ENCODE results near the gene ALDH3B2.
"Not testable (repeated sequence)": the region's sequence is repeated elsewhere in the genome, so short reads cannot be mapped to it uniquely, and the experiment has no call there.

ALDH3B2 gene

GRCh38 chr11:67685641-67686332 lies 11.4 kb upstream of the ALDH3B2 start:
- not testable (repeated sequence) for DNase-seq (ENCODE audit: low read depth, low spot score)

- not testable (repeated sequence) for DNase-seq (ENCODE audit: low read depth, low spot score)
These were observed 8.0 kb upstream of the ALDH3B2 start for GRCh38 chr11:67682126-67683034.

DNA sequence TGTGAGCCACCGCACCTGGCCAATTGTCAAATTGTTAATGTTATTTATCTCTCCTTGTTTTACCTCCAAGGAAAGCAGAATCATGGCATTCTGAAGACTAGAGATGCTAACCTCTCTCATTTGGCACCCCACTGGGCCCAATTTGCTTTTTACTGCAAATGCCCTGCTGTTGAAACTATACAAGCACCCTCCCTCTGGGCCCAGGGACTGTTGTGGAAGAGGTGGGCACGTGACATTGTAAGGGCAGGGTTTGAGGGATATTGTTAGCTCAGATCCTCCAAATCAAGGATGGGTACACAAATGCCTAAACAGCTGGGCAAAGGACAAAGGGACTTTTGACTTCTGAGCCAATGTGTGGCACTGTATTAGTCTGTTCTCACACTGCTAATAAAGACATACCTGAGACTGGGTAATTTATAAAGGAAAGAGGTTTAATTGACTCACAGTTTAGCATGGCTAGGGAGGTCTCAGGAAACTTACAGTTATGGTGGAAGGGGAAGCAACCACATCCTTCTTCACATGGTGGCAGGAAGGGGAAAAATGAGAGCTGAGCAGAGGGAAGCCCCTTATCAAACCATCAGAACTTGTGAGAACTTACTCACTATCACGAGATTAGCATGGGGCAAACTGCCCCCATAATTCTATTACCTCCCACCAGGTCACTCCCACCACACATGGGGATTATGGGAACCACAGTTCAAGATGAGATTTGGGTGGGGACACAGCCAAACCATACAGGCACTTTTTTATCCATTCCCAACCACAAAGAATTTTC lies 6.5 kb upstream of the ALDH3B2 start:
- DNase-seq (ENCODE audit: low read depth, low spot score) = no peak

GRCh38 chr11:67675058-67675747 lies 780 bp upstream of the ALDH3B2 start:
- no peak for DNase-seq (ENCODE audit: low read depth, low spot score)

- no peak for DNase-seq (ENCODE audit: low read depth, low spot score)
These were observed 521 bp downstream of the ALDH3B2 start for GRCh38 chr11:67673902-67674301.

GRCh38 chr11:67673358-67673757 lies 1.1 kb downstream of the ALDH3B2 start:
- no peak for DNase-seq (ENCODE audit: low read depth, low spot score)

- DNase-seq (ENCODE audit: low read depth, low spot score) = no peak
These were observed 3.3 kb downstream of the ALDH3B2 start for GRCh38 chr11:67671211-67671520.

DNA sequence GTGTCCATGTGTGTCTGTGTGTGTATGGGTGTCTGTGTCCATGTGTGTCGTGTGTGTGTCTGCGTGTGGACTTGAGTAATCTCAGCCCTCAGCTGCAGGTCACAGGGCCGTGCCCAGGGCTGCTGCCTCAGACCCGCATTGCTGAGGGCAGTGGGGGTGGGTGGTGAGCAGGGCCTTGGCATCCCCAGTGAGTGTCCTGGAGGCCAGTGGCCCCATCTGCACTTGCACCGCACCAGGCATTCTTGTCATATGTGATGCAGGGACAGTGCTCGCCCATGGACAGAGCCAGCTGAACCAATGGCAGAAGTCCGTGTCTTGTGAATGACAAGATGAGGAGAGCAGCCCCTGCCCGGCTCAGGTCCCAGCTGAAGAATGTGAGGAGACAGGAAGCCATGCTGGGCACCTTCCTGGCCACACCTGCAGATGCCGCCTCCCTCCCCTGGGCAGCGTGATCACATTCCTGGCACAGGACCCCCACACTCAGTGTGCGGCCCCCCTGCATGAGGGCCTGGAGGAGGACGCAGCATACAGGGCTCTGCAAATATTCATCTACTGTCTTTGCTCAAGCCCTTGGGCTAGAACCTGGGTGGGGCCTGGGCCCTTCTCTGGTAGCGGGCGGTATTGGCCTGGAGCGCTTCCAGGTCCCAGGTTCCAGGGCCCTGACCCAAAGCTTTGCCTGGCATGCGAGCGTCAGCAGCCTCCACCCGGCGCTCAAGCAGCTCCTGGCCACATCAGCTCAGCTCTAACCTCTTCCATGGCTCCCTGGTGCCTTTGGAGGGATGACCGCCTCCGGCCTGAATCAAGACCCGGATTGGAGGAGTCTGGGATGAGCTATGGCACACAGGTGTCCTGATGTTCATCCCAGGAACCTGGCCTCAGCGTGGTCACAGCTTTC lies 3.9 kb downstream of the ALDH3B2 start:
- no peak for DNase-seq (ENCODE audit: low read depth, low spot score)

DNA sequence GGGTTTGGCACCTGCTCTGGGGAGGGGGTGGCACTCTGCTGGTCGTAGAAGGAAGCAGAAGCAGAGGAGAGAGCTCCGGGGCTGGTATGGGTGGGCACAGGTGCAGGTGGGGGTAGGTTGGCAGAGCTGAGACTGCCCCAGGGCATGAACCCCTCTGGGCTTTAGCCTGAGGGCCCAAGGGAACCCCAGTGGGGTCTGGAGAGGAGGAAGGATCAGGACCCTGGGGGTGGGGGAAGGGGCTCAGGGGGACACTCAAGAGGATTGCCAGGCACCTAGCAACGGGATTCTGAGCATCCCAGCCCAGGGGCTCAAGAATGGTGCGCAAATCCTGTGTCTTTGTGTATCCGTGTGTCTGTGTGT lies 6.3 kb downstream of the ALDH3B2 start:
- DNase-seq (ENCODE audit: low read depth, low spot score) = no peak

GRCh38 chr11:67667490-67668191 lies 6.8 kb downstream of the ALDH3B2 start:
- DNase-seq (ENCODE audit: low read depth, low spot score) = no peak

DNA sequence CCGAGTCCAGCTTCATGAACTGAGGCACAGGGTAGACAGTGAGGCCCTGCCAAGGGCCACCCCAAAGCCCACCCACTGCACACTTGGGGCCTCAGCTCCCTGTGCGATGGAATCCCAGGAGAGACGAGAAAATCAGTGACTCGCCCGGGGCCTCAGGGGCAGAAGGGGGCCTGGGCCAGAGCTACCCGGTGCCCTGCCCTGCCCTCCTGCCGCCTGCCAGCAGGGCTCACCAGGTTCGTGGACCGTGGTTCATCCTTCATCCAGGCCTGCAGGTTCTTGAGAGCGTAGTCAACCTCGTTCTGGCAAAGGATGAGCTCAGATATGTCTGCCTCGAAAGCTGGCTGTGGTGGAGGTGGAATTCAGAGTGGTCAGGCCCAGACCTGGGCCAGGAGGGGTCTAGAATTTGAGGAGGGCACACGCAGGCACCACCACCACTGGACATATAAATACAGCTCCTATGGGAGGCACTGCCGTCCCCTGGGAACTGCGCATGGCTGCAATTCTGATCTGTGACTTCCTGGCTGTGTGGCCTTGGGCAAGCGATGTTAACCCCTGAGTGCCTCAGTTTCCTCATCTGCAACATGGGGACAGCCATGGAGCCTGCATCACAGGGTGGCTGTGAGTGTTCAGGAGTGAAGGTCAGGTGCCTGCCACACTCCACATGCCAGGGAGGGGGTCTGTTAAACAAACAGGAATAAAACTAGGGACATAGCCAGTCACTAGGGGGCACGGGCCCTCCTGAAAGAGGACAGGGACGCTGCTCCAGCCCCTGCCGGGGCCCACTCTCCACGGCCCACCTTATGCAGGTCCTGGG lies 7.5 kb downstream of the ALDH3B2 start:
- DNase-seq (ENCODE audit: low read depth, low spot score) = no peak

GRCh38 chr11:67666303-67666645 lies 8.1 kb downstream of the ALDH3B2 start:
- no peak for DNase-seq (ENCODE audit: low read depth, low spot score)

DNA sequence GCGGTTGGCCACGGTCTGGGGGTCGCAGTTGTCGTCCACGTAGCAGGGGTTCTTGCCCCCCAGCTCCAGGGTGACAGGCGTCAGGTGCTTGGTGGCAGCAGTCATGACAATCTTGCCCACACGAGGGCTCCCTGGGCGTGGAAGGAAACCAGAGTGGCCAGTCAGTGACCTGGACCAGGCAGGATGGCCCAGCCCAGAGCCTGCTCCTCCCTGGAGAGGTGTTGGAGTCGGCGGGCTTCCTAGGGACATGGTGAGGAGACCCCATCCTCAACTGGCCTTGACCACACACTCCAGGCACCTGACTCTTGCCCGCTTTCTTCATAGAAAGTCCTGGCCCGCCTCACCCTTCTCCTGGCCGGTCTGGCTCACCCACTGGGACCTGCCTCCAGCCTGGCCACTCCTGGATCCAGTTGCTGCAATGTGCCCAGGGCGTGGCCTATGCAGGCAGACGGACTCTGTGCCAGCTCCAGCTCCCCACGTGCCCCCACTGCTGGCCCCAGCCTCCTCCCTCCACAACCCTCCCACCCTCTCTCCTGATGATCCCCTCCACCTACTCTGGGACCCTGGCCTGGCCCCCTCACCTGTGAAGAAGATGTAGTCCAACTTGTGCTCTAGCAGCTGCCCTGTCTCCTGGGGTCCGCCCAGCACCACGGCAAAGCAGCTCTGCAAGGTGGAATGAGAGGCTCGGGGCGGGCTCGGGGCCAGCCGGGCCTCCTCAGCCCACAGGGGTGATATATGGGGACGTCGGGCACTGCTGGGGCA lies 8.7 kb downstream of the ALDH3B2 start:
- no peak for DNase-seq (ENCODE audit: low read depth, low spot score)

DNA sequence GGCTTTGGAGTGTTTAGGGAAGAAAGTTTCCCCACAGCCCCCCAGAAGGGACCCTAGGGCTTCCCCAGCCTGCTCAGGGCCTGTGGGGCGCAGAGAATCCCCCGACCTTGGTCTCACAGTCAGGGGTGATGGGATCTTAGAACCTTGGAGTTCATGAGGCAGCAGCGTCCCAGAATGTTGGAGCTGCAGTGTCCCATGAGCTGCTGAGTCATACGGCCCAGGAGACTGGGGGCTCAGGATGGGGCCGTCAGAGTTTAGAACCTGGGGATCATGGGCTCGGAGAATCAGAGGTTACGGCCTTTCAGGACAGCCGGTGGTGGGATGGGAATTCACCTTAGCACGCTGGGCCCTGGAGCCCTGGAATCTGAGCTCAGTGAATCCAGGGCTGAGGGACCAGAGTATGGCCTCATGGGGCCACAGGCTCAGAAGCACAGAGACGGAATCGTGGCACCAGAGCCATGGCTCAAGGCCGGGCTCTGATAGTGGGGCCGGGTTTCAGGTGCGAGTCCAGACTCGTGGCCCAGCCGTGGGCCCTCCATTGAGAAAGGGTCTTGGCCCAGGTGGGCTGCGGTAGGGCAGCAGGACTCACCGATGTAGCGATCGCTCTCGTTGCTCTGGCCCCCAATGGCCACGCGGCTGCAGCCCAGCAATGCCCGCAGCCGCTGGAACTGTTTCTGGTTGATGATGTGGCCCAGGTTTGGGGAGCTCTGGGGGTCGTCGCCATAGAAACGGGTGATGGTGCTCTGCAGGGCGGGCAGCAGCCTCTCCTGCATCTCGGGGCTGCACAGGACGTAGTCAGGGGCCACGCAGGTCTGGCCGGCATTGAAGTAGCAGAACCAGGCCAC lies 9.5 kb downstream of the ALDH3B2 start:
- no peak for DNase-seq (ENCODE audit: low read depth, low spot score)

DNA sequence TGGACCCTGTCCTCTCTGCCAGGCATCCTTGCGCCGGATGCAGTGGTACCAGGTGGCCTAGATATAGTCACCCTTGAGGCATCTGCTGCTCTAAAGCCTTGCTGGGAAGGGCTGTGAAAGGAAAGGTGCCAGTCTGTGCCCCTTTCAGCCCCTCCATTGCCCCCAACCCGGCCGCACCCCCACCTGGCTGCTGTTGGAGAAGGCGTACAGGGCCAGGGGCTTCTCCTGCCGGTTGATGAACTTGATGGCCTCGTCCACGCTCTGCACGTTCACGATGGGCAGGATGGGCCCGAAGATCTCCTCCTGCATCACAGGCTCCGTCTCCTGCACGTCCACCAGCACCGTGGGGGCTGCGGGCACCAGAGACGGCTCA lies 10.2 kb downstream of the ALDH3B2 start:
- no peak for DNase-seq (ENCODE audit: low read depth, low spot score)

DNA sequence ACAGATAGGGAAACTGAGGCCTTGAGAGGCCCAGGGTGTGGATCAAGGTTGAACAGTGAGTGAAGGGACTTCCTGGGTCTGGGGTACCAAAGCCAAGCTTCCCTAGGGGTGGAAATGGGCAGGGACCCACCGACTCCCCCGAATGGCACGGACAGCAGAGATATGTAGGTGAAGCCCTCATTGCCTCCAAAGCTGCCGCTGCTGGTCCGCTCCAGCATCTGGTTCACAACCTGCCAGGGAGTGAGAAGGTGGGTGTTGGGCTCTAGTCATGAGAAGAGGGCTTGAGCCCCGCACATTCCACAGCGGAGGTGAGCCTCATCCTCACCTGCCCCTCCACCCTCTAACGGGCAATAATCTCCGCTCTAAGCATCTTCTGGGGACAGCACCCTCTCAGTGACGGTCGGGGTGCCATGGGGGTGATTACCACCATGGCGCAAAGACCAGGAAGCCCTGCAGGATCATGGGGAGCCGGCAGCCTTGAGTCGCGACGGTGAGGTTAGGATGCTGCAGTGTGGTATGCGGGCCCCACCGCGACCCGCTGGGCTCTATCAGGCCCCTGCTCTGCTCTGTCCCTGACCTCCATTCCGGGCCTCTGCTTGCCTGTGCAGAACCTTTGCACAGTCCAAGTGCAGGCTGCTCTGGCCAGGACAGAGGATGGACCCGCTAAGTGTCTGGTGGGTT lies 10.8 kb downstream of the ALDH3B2 start:
- DNase-seq (ENCODE audit: low read depth, low spot score) = no peak

GRCh38 chr11:67662835-67663531 lies 11.4 kb downstream of the ALDH3B2 start:
- DNase-seq (ENCODE audit: low read depth, low spot score) = no peak

Data from ELF-1 (cell line).